HepG2 (cell line): ENCODE data around the gene HTRA1. TPM values are rescaled to one million over a fixed set of nuclear protein-coding genes. Genes with fewer than 3 reads are reported as not detected.

Source experiments
- ATAC-seq: fragments of 200-7000 bp; cut with Tn5 transposase; 3 replicates; pipeline ENCODE4 v1.9.1; 2020; ENCODE audit warnings: mild to moderate bottlenecking, moderate library complexity
- BruUV-seq: library from RNA; stranded (reverse); fragments of 400-500 nt; replicated peaks from 2 replicates; lab custom pipeline; 2021; lab: Mats Ljungman, UMichigan
- CTCF ChIA-PET: fragments of 300-600 bp; formaldehyde crosslinking; extraction: SDS; loops from one replicate; lab custom pipeline; 2021; ENCODE audit warnings: low total read pairs, inconsistent platforms, low intra/inter-chr PET ratio; lab: Yijun Ruan, JAX
- POLR2A ChIA-PET: fragments of 350-600 bp; sonication (Branson Sonifier 250); formaldehyde crosslinking; loops from one replicate; lab custom pipeline; 2020; ENCODE audit warnings: antibody characterized with exemption, inconsistent platforms; lab: Yijun Ruan, JAX
- DNase-seq: peaks from one replicate; pipeline ENCODE4 v3.0.0-alpha.2; 2015; ENCODE audit warnings: low spot score
- FAIRE-seq: peaks from 3 replicates; lab custom pipeline; 2011; peaks lifted over from hg19 to GRCh38; lab: Jason Lieb, UNC
- H2AFZ ChIP-seq: one replicate; pipeline ENCODE4 v1.6.1; 2011; ENCODE audit warnings: low read length, inconsistent platforms
- H3K27ac ChIP-seq: fragments of 300-600 bp; 3 replicates; pipeline ENCODE4 v1.8.0; 2011; ENCODE audit warnings: mixed run types, mild to moderate bottlenecking, mixed read lengths, low read length, inconsistent platforms; ENCODE audit not compliant: insufficient read depth; ENCODE audit errors: extremely low read length
- H3K27me3 ChIP-seq, 2 experiments: fragments of 200-600 bp in 1 of 2; 2 replicates in 1 of 2; 3 replicates in 1 of 2; pipeline versions ENCODE4 v1.6.0 to v1.8.0; 2011; ENCODE audit warnings: low read length in 2 of 2, mild to moderate bottlenecking in 2 of 2, moderate library complexity in 2 of 2, inconsistent platforms in 1 of 2; ENCODE audit not compliant: insufficient read depth in 2 of 2, control insufficient read depth in 1 of 2
- H3K36me3 ChIP-seq, 2 experiments: fragments of 200-600 bp in 1 of 2; replicated peaks in 1 of 2; 2 replicates in 1 of 2; 3 replicates in 1 of 2; pipeline versions ENCODE4 v1.5.1 to v1.8.0; 2011; ENCODE audit warnings: low read length in 2 of 2, inconsistent platforms in 1 of 2; ENCODE audit not compliant: insufficient read depth in 2 of 2, control insufficient read depth in 1 of 2
- H3K4me1 ChIP-seq: 2 replicates; pipeline ENCODE4 v1.5.1; 2012; ENCODE audit warnings: low read length, inconsistent platforms; ENCODE audit not compliant: insufficient read depth
- H3K4me2 ChIP-seq: 2 replicates; pipeline ENCODE4 v1.6.0; 2011; ENCODE audit warnings: low read depth, low read length, inconsistent platforms
- H3K4me3 ChIP-seq, 3 experiments: fragments of 200-600 bp in 1 of 3; sonication (generic), shearing (Covaris generic) in 1 of 3; replicated peaks in 1 of 3; 2 replicates each; pipeline ENCODE4 v1.5.1; 2011 to 2016; ENCODE audit warnings: low read length in 3 of 3, inconsistent platforms in 2 of 3, low read depth in 2 of 3, mild to moderate bottlenecking in 2 of 3, control low read depth in 1 of 3, mixed read lengths in 1 of 3; ENCODE audit not compliant: insufficient read depth in 1 of 3
- H3K79me2 ChIP-seq: one replicate; pipeline ENCODE4 v1.6.1; 2011; ENCODE audit warnings: low read length, inconsistent platforms; ENCODE audit not compliant: insufficient read depth
- H3K9ac ChIP-seq: 2 replicates; pipeline ENCODE4 v1.6.0; 2011; ENCODE audit warnings: mild to moderate bottlenecking, low read depth, low read length, inconsistent platforms; ENCODE audit not compliant: insufficient read depth
- H3K9me3 ChIP-seq: 2 replicates; pipeline ENCODE4 v1.5.1; 2012; ENCODE audit warnings: mild to moderate bottlenecking, low read length
- H4K20me1 ChIP-seq: 2 replicates; pipeline ENCODE4 v1.6.0; 2011; ENCODE audit warnings: inconsistent platforms, mild to moderate bottlenecking, low read length, moderate library complexity; ENCODE audit not compliant: insufficient read depth
- GZF1 ChIP-seq: sonication (generic); formaldehyde crosslinking; IDR thresholded peaks from 2 replicates; pipeline ENCODE4 v1.5.1; 2020; ENCODE audit warnings: mild to moderate bottlenecking, missing genetic modification reagents
- NRL ChIP-seq: sonication (generic); formaldehyde crosslinking; IDR thresholded peaks from 2 replicates; pipeline ENCODE4 v1.5.0; 2020; ENCODE audit warnings: missing genetic modification reagents, mild to moderate bottlenecking, moderate library complexity, borderline replicate concordance
- SNAI1 ChIP-seq: sonication (generic); formaldehyde crosslinking; IDR thresholded peaks from 2 replicates; pipeline ENCODE4 v1.5.0; 2020; ENCODE audit warnings: mild to moderate bottlenecking, missing genetic modification reagents, borderline replicate concordance
- ZNF605 ChIP-seq: sonication (generic); formaldehyde crosslinking; IDR thresholded peaks from 2 replicates; pipeline ENCODE4 v1.8.0; 2022; ENCODE audit warnings: mild to moderate bottlenecking, missing genetic modification reagents
- WGBS: methylation state at CpG from one replicate; pipeline ENCODE4 v1.1.6; 2017; ENCODE audit warnings: low lambda C conversion rate; 5-methylcytosine and 5-hydroxymethylcytosine counted together
- in situ Hi-C: cut with HindIII; loops from 2 replicates; pipeline ENCODE4 v1.10.0; 2017; ENCODE audit warnings: low pct_unique_long_range_greater_than_20kb; ENCODE audit not compliant: extremely low pct_ligation_motif_present
- intact Hi-C: fragments of 100-400 bp; cut with micrococcal nuclease; formaldehyde crosslinking; loops from one replicate; pipeline ENCODE4 v1.10.0; 2022; ENCODE audit not compliant: unreplicated experiment
- polyA plus RNA-seq, 8 experiments: library from polyadenylated mRNA; depleted of rRNA in 3 of 8; stranded (reverse) in 7 of 8; unstranded in 1 of 8; fragments of >200 nt; fragmentation: Illumina TruSeq in 4 of 8; extraction: Trizol in 4 of 8; gene quantifications; 2 replicates each; pipeline versions ENCODE4 v1.2.1 to v1.2.3, GENCODE V29; 2011 to 2016; ENCODE audit warnings: low read depth in 4 of 8, missing spikeins in 1 of 8, mixed read lengths in 1 of 8; ENCODE audit not compliant: insufficient read depth in 1 of 8
- total RNA-seq, 5 experiments: library from RNA; depleted of rRNA; stranded (reverse); fragments of >200 nt; fragmentation: Illumina TruSeq; extraction: Trizol; gene quantifications; 2 replicates each; pipeline ENCODE4 v1.2.3, GENCODE V29; 2016; ENCODE audit warnings: low read depth in 1 of 5
- TF ChIP-seq, protein P1 (sequence below): sonication (generic); formaldehyde crosslinking; IDR thresholded peaks from 2 replicates; pipeline ENCODE4 v1.4.0; 2020; ENCODE audit warnings: mild to moderate bottlenecking, missing genetic modification reagents
- TF ChIP-seq, protein P2 (sequence below): sonication (generic); formaldehyde crosslinking; IDR thresholded peaks from 2 replicates; pipeline ENCODE4 v1.9.0; 2021; ENCODE audit warnings: missing genetic modification reagents, borderline replicate concordance
- TF ChIP-seq, protein P3 (sequence below): sonication (generic); formaldehyde crosslinking; IDR thresholded peaks from 2 replicates; pipeline ENCODE4 v1.8.1; 2023; ENCODE audit warnings: mild to moderate bottlenecking, inconsistent platforms, moderate library complexity, missing genetic modification reagents, borderline replicate concordance
- TF ChIP-seq, protein P4 (sequence below): IDR thresholded peaks from 2 replicates; pipeline ENCODE4 v1.6.1; 2016; ENCODE audit warnings: missing compliant biosample characterization, missing genetic modification reagents, borderline replicate concordance
- TF ChIP-seq, protein P5 (sequence below), 2 experiments: sonication (generic) in 1 of 2; formaldehyde crosslinking in 1 of 2; IDR thresholded peaks; 2 replicates each; pipeline versions ENCODE4 v1.5.1 to v1.6.1; 2011 to 2020; ENCODE audit warnings: borderline replicate concordance in 1 of 2, low read depth in 1 of 2, low read length in 1 of 2, mild to moderate bottlenecking in 1 of 2, missing genetic modification reagents in 1 of 2, moderate library complexity in 1 of 2

HTRA1 gene
- total and polyA plus RNA-seq, 2 of the 13 experiments (the other 11 are each of a cell fraction or from before 2014, with no cell fraction given): 0.11 to 0.40 TPM

DNA sequence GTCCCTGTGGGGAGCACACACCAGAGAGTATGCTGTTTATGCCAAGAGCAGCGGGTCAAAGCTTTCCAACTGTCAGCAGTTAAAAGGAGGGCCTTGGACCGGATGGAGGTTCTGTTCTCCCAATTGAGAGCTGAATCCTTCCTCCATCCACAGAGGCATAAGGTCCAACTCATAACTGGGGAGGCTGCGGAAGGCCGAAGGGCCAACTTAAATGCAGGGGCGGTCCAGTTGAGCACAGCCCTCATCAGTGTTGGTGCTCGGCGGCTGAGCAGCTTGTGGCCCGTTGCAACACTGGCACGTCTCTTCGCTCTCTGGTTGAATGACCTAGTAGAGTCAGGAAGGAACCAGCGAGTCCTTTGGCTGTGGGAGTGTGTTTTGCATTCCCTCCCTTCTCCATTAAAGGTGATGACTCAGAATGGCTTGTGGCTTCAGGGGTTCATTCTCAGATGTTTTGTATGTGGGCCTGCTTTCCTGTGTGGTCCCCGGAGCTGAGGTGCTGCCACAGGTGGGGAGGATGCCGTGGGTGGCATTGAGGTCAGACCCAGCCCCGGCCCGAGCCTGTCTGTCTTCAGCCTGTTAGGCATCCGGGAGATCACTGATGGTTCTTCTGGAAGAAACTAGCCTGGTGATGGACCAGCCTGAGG is 54.4 kb downstream of the HTRA1 start (continued):
- TF ChIP-seq NRL (CRISPR knock-in tag): no peak
- no peak for TF ChIP-seq ZNF605 (CRISPR knock-in tag)
- TF ChIP-seq GZF1 (CRISPR knock-in tag): no peak
- TF ChIP-seq, protein P1, sequence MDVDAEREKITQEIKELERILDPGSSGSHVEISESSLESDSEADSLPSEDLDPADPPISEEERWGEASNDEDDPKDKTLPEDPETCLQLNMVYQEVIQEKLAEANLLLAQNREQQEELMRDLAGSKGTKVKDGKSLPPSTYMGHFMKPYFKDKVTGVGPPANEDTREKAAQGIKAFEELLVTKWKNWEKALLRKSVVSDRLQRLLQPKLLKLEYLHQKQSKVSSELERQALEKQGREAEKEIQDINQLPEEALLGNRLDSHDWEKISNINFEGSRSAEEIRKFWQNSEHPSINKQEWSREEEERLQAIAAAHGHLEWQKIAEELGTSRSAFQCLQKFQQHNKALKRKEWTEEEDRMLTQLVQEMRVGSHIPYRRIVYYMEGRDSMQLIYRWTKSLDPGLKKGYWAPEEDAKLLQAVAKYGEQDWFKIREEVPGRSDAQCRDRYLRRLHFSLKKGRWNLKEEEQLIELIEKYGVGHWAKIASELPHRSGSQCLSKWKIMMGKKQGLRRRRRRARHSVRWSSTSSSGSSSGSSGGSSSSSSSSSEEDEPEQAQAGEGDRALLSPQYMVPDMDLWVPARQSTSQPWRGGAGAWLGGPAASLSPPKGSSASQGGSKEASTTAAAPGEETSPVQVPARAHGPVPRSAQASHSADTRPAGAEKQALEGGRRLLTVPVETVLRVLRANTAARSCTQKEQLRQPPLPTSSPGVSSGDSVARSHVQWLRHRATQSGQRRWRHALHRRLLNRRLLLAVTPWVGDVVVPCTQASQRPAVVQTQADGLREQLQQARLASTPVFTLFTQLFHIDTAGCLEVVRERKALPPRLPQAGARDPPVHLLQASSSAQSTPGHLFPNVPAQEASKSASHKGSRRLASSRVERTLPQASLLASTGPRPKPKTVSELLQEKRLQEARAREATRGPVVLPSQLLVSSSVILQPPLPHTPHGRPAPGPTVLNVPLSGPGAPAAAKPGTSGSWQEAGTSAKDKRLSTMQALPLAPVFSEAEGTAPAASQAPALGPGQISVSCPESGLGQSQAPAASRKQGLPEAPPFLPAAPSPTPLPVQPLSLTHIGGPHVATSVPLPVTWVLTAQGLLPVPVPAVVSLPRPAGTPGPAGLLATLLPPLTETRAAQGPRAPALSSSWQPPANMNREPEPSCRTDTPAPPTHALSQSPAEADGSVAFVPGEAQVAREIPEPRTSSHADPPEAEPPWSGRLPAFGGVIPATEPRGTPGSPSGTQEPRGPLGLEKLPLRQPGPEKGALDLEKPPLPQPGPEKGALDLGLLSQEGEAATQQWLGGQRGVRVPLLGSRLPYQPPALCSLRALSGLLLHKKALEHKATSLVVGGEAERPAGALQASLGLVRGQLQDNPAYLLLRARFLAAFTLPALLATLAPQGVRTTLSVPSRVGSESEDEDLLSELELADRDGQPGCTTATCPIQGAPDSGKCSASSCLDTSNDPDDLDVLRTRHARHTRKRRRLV (CRISPR knock-in tag): no peak
- TF ChIP-seq, protein P2, sequence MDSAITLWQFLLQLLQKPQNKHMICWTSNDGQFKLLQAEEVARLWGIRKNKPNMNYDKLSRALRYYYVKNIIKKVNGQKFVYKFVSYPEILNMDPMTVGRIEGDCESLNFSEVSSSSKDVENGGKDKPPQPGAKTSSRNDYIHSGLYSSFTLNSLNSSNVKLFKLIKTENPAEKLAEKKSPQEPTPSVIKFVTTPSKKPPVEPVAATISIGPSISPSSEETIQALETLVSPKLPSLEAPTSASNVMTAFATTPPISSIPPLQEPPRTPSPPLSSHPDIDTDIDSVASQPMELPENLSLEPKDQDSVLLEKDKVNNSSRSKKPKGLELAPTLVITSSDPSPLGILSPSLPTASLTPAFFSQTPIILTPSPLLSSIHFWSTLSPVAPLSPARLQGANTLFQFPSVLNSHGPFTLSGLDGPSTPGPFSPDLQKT (CRISPR knock-in tag): no peak

DNA sequence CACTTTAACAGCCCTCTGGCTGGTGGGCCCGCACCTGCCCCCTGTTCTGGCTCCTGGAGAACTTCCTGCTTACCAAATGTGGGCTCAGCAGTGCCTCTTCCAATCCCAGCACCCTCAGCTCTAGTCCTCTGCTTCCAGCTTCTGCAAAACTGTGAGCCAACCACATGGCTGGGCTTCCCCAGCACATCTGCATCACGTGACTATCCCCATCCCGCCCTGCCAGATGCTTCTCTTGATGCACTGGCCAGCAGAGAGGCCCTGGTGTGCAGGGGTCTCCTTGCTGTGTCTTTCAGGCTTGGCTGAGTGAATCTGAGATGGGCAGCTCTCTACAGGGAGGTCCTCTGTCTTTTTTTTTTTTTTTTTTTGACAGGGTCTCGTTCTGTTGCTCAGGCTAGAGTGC is 55.4 kb downstream of the HTRA1 start:
- H3K36me3 ChIP-seq: no peaks in the 10 kb centered on the region
- TF ChIP-seq SNAI1 (CRISPR knock-in tag): no peak
- TF ChIP-seq, protein P3, sequence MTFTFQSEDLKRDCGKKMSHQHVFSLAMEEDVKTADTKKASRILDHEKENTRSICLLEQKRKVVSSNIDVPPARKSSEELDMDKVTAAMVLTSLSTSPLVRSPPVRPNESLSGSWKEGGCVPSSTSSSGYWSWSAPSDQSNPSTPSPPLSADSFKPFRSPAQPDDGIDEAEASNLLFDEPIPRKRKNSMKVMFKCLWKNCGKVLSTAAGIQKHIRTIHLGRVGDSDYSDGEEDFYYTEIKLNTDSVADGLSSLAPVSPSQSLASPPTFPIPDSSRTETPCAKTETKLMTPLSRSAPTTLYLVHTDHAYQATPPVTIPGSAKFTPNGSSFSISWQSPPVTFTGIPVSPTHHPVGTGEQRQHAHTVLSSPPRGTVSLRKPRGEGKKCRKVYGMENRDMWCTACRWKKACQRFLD (CRISPR knock-in tag): no peak
- TF ChIP-seq, protein P4, sequence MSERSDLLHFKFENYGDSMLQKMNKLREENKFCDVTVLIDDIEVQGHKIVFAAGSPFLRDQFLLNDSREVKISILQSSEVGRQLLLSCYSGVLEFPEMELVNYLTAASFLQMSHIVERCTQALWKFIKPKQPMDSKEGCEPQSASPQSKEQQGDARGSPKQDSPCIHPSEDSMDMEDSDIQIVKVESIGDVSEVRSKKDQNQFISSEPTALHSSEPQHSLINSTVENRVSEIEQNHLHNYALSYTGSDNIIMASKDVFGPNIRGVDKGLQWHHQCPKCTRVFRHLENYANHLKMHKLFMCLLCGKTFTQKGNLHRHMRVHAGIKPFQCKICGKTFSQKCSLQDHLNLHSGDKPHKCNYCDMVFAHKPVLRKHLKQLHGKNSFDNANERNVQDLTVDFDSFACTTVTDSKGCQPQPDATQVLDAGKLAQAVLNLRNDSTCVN (CRISPR knock-in tag): no peak
- TF ChIP-seq, protein P5, sequence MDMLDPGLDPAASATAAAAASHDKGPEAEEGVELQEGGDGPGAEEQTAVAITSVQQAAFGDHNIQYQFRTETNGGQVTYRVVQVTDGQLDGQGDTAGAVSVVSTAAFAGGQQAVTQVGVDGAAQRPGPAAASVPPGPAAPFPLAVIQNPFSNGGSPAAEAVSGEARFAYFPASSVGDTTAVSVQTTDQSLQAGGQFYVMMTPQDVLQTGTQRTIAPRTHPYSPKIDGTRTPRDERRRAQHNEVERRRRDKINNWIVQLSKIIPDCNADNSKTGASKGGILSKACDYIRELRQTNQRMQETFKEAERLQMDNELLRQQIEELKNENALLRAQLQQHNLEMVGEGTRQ (IDR thresholded peaks at IDR 0.05; ENCODE audit: low read depth, low read length): peak; percentile 51; the same call in 1 of the 2 replicates
- TF ChIP-seq, protein P5 (CRISPR knock-in tag; IDR thresholded peaks at IDR 0.05; ENCODE audit: borderline replicate concordance): no peak

More for the DNA sequence above, 55.4 kb downstream of the HTRA1 start:
- H4K20me1 ChIP-seq: no peaks in the 10 kb centered on the region
- no peaks in the 10 kb centered on the region for H3K4me1 ChIP-seq
- ATAC-seq (no peak), FAIRE-seq (no peak), DNase-seq (no peak)
- no peak overlapping the region for H2AFZ ChIP-seq
- ChIA-PET CTCF (interaction anchor here (0.6 kb wide), 1 partner anchor 1007 kb away, joined by 3 read pairs; no protein-coding TSS in a partner anchor), POLR2A (no interaction called here)
- in situ Hi-C loops: no loop called here
- no TSS peak for BruUV-seq
- peaks cover 4 to 28% of the 10 kb centered on the region in 2 experiments; a peak in 3 of 5 replicates for H3K27me3 ChIP-seq
- intact Hi-C loops: no loop called here
- no peak overlapping the region for H3K9ac ChIP-seq
- WGBS: 0% methylated on average over 2 of the region's 4 CpGs
- no peaks in the 10 kb centered on the region for H3K9me3 ChIP-seq
- H3K27ac ChIP-seq: no peak overlapping the region
- no peak overlapping the region for H3K4me3 ChIP-seq
- no peaks in the 10 kb centered on the region for H3K79me2 ChIP-seq
- H3K4me2 ChIP-seq: no peak overlapping the region
